ENCODE measurements around the gene WWOX.

Gene WWOX

DNA sequence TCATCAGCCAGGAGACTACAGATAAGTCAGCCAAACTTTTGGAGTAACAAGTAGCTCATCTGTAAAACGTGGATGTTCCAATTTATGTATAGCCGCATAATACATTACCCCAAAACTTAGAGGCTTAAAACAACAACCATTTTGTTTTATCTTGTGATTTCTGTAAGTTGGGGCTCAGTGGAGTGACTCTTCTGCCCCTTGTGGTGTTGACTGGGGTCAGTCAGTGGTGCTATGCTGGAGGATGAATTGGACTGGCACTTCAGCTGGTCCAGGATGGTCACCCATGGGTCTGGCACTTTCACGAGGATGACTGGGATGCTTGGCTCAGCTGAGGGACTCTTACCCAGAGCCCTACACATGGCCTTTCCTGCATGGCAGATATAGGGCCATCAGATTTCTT is 172.5 kb downstream of the WWOX start:
- Histone ChIP-seq H3K4me3 (ENCODE audit: low read length) (no peak overlapping the region), H3K9ac (ENCODE audit: low read length) (no peak overlapping the region), H3K4me1 (ENCODE audit: control insufficient read depth, insufficient read depth, low read length) (no peaks in the 10 kb centered on the region), H3K9me3 (ENCODE audit: control insufficient read depth, low read length) (no peaks in the 10 kb centered on the region), H3K27me3 (ENCODE audit: control insufficient read depth, insufficient read depth, low read length) (no peaks in the 10 kb centered on the region), H3K36me3 (ENCODE audit: control insufficient read depth, insufficient read depth, low read length) (no peaks in the 10 kb centered on the region)

DNA sequence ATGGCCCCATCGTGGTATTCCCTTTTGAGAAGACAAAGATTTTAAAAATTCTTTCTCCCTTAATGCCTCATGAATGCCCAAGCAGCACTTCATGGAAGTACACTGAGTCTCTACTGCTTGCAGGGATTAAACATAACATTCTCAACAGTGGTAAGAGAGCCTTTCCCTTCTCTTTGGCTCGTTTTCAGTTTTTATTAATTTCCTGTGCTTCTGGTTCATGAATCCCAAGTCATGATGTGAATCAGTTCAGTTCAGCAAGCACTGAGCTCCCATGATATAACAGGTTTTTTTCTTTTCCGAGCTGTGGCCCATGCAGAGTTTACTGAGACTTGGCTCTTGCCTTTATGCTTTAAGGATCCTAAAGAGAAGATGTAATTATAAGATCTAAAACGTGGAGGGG is 175.3 kb downstream of the WWOX start:
- Histone ChIP-seq H3K4me1 (ENCODE audit: control insufficient read depth, insufficient read depth, low read length) (no peaks in the 10 kb centered on the region), H3K36me3 (ENCODE audit: control insufficient read depth, insufficient read depth, low read length) (no peaks in the 10 kb centered on the region), H3K4me3 (ENCODE audit: low read length) (no peak overlapping the region), H3K9ac (ENCODE audit: low read length) (no peak overlapping the region), H3K27me3 (ENCODE audit: control insufficient read depth, insufficient read depth, low read length) (no peaks in the 10 kb centered on the region), H3K9me3 (ENCODE audit: control insufficient read depth, low read length) (no peaks in the 10 kb centered on the region)

DNA sequence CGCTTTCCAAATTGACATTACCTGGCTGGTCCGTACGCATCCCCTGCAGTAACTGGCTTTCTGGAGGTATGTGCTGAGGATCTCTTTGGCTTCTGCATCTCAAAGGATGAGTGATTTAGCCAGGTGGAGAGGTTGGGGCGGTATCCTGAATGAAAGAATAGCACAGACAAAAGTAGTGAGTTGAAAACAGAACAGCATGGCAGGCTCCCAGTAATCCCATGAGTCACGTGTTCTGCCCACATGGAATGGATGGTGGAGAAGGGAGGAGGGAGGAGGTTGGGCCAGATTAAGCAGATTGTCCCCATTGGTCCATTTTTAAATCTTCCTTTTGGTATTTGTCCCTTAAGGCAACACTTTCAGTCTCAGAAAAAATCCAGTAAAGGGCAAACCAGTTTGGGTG is 176.0 kb downstream of the WWOX start:
- Histone ChIP-seq H3K9me3 (ENCODE audit: control insufficient read depth, low read length) (no peaks in the 10 kb centered on the region), H3K9ac (ENCODE audit: low read length) (no peak overlapping the region), H3K27me3 (ENCODE audit: control insufficient read depth, insufficient read depth, low read length) (no peaks in the 10 kb centered on the region), H3K4me3 (ENCODE audit: low read length) (no peak overlapping the region), H3K36me3 (ENCODE audit: control insufficient read depth, insufficient read depth, low read length) (no peaks in the 10 kb centered on the region), H3K4me1 (ENCODE audit: control insufficient read depth, insufficient read depth, low read length) (no peaks in the 10 kb centered on the region)

DNA sequence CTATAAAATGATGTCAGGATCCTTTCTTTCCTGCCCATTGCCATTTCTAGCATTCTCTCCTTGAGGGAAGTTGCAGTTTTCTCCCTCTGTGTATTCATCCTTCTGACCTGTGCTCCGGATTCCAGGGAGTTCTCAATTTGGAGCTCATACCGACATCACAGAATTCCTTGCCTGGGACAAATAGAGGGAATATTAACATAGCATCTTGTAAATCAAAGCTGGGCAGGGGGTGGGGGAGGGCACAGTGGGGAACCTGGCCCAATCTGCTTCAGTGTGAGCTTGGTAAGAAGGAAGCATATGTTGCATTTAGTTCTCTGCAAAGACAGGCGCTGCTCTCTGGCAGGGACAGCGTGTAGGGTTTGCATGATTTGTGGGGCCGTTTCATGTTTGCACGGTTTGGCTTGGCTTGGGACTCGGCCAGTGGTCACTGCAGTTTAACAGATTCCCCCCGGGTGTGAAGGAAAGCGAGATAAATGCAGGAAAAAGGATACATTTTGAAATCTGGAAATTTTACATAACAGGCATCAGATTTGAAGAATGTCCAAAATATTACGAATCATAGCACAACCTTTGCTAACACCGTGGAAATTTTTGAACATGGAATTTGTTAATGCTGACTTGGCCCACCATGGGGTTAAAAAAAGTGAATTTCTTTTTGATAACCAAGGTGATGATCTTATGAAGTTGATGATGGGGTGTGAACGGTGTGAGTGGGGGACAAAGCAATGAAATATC is 178.0 kb downstream of the WWOX start:
- H3K4me1 ChIP-seq (ENCODE audit: control insufficient read depth, insufficient read depth, low read length), result no peaks in the 10 kb centered on the region
- H3K4me3 ChIP-seq (ENCODE audit: low read length), result no peak overlapping the region

GRCh38 chr16:78278056-78278450 is 178.6 kb downstream of the WWOX start:
- H3K27me3 ChIP-seq (ENCODE audit: control insufficient read depth, insufficient read depth, low read length), result no peaks in the 10 kb centered on the region
- H3K9me3 ChIP-seq (ENCODE audit: control insufficient read depth, low read length), result no peaks in the 10 kb centered on the region
- H3K4me1 ChIP-seq (ENCODE audit: control insufficient read depth, insufficient read depth, low read length), result no peaks in the 10 kb centered on the region
- no peak overlapping the region for H3K9ac ChIP-seq (ENCODE audit: low read length)
- no peak overlapping the region for H3K4me3 ChIP-seq (ENCODE audit: low read length)
- no peaks in the 10 kb centered on the region for H3K36me3 ChIP-seq (ENCODE audit: control insufficient read depth, insufficient read depth, low read length)

More for the DNA sequence above, 178.0 kb downstream of the WWOX start:
- Histone ChIP-seq H3K9me3 (ENCODE audit: control insufficient read depth, low read length) (no peaks in the 10 kb centered on the region), H3K9ac (ENCODE audit: low read length) (no peak overlapping the region), H3K36me3 (ENCODE audit: control insufficient read depth, insufficient read depth, low read length) (no peaks in the 10 kb centered on the region), H3K27me3 (ENCODE audit: control insufficient read depth, insufficient read depth, low read length) (no peaks in the 10 kb centered on the region)

GRCh38 chr16:78281115-78281514 is 181.7 kb downstream of the WWOX start:
- no peaks in the 10 kb centered on the region for H3K36me3 ChIP-seq (ENCODE audit: control insufficient read depth, insufficient read depth, low read length)
- H3K27me3 ChIP-seq (ENCODE audit: control insufficient read depth, insufficient read depth, low read length), result no peaks in the 10 kb centered on the region
- H3K9ac ChIP-seq (ENCODE audit: low read length), result no peak overlapping the region
- H3K4me1 ChIP-seq (ENCODE audit: control insufficient read depth, insufficient read depth, low read length), result no peaks in the 10 kb centered on the region
- no peak overlapping the region for H3K4me3 ChIP-seq (ENCODE audit: low read length)
- no peaks in the 10 kb centered on the region for H3K9me3 ChIP-seq (ENCODE audit: control insufficient read depth, low read length)

DNA sequence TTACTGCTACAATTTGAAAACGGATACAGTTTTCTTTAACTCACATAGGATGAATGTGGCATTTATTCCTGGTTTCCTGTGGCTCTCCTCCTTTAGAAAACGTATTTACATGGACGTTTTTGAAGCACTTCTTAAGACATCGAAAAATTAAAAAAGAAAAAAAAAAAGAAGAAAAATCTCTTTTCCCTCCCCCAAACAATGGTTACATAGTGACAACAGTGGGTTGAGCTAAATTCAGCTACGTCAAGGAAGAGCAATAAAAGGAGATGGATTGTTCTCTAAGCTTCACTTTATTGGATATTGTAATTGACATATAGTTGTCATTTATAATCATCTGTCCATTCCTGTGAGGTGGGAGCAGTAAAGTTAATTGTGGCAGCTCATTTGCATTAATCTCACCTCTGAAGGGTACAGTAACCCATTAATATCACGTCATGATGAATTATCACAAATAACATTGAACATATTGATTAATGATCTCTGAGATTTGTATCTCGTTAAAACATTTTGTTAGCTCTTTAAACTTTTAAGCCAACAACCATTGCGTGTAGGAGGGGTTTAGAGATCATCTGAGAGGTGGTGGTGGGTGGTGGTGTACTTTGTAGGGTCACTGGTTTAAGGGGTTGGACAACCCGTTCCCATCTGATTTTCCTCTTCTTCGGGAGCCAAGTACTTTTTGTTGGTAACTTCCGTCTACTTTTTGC is 184.2 kb downstream of the WWOX start:
- Histone ChIP-seq H3K27me3 (ENCODE audit: control insufficient read depth, insufficient read depth, low read length) (no peaks in the 10 kb centered on the region), H3K9ac (ENCODE audit: low read length) (no peak overlapping the region), H3K4me1 (ENCODE audit: control insufficient read depth, insufficient read depth, low read length) (no peaks in the 10 kb centered on the region), H3K9me3 (ENCODE audit: control insufficient read depth, low read length) (no peaks in the 10 kb centered on the region), H3K36me3 (ENCODE audit: control insufficient read depth, insufficient read depth, low read length) (no peaks in the 10 kb centered on the region), H3K4me3 (ENCODE audit: low read length) (no peak overlapping the region)

- no peaks in the 10 kb centered on the region for H3K4me1 ChIP-seq (ENCODE audit: control insufficient read depth, insufficient read depth, low read length)
- H3K4me3 ChIP-seq (ENCODE audit: low read length), result no peak overlapping the region
- H3K27me3 ChIP-seq (ENCODE audit: control insufficient read depth, insufficient read depth, low read length), result no peaks in the 10 kb centered on the region
- no peaks in the 10 kb centered on the region for H3K9me3 ChIP-seq (ENCODE audit: control insufficient read depth, low read length)
- H3K9ac ChIP-seq (ENCODE audit: low read length), result no peak overlapping the region
- no peaks in the 10 kb centered on the region for H3K36me3 ChIP-seq (ENCODE audit: control insufficient read depth, insufficient read depth, low read length)
These were observed 184.9 kb downstream of the WWOX start for GRCh38 chr16:78284326-78284725.

GRCh38 chr16:78284957-78285434 is 185.5 kb downstream of the WWOX start:
- Histone ChIP-seq H3K4me1 (ENCODE audit: control insufficient read depth, insufficient read depth, low read length) (no peaks in the 10 kb centered on the region), H3K9me3 (ENCODE audit: control insufficient read depth, low read length) (no peaks in the 10 kb centered on the region), H3K36me3 (ENCODE audit: control insufficient read depth, insufficient read depth, low read length) (no peaks in the 10 kb centered on the region), H3K27me3 (ENCODE audit: control insufficient read depth, insufficient read depth, low read length) (no peaks in the 10 kb centered on the region), H3K9ac (ENCODE audit: low read length) (no peak overlapping the region), H3K4me3 (ENCODE audit: low read length) (no peak overlapping the region)

DNA sequence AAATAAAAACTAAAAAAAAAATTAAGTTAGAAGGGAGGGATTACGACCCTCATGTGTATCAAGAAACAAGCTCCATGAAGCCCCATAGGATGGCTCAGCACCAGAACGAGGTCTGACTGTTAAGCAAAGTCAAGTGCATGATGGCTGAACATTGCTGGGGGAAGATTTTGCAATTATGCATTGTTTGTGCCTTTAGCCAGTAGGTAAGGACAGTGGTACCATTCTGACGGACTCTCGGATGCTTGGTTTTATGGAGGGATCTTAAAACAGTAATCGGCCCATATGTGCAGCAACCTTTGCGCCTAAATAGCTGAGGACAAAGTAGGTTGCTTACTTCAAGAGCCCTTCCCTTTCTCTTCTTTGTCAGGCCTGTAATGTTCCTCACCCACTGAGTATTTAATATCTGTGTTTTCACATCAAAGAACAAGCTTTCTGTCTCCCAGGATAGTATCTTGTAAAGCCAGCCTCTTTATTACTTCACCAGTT is 186.0 kb downstream of the WWOX start:
- no peaks in the 10 kb centered on the region for H3K9me3 ChIP-seq (ENCODE audit: control insufficient read depth, low read length)
- H3K4me3 ChIP-seq (ENCODE audit: low read length), result no peak overlapping the region
- H3K27me3 ChIP-seq (ENCODE audit: control insufficient read depth, insufficient read depth, low read length), result no peaks in the 10 kb centered on the region
- no peak overlapping the region for H3K9ac ChIP-seq (ENCODE audit: low read length)
- H3K36me3 ChIP-seq (ENCODE audit: control insufficient read depth, insufficient read depth, low read length), result no peaks in the 10 kb centered on the region
- no peaks in the 10 kb centered on the region for H3K4me1 ChIP-seq (ENCODE audit: control insufficient read depth, insufficient read depth, low read length)

DNA sequence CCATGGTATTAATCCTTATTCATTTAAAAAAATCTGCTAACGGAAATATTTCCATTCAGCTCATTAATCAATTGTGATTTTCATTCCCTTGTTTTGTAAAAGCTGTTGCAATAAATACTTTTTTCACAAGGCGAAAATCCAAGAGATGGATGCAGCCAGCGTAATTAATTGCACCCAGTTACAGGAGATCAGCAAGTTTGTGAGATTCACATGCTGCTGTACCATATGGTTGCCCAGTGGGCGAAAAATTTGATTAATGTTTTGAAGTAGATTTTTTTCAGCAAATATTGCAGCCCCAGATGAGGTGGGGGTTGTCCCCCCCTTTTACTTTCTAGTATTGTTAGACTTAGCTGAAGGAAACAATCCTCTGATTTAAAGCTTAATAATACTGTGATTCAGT is 186.6 kb downstream of the WWOX start:
- Histone ChIP-seq H3K27me3 (ENCODE audit: control insufficient read depth, insufficient read depth, low read length) (no peaks in the 10 kb centered on the region), H3K9me3 (ENCODE audit: control insufficient read depth, low read length) (no peaks in the 10 kb centered on the region), H3K4me3 (ENCODE audit: low read length) (no peak overlapping the region), H3K36me3 (ENCODE audit: control insufficient read depth, insufficient read depth, low read length) (no peaks in the 10 kb centered on the region), H3K4me1 (ENCODE audit: control insufficient read depth, insufficient read depth, low read length) (no peaks in the 10 kb centered on the region), H3K9ac (ENCODE audit: low read length) (no peak overlapping the region)

- Histone ChIP-seq H3K27me3 (ENCODE audit: control insufficient read depth, insufficient read depth, low read length) (no peaks in the 10 kb centered on the region), H3K36me3 (ENCODE audit: control insufficient read depth, insufficient read depth, low read length) (no peaks in the 10 kb centered on the region), H3K4me1 (ENCODE audit: control insufficient read depth, insufficient read depth, low read length) (peaks cover 8% of the 10 kb centered on the region), H3K4me3 (ENCODE audit: low read length) (no peak overlapping the region), H3K9me3 (ENCODE audit: control insufficient read depth, low read length) (no peaks in the 10 kb centered on the region), H3K9ac (ENCODE audit: low read length) (no peak overlapping the region)
These were observed 189.4 kb downstream of the WWOX start for GRCh38 chr16:78288888-78289287.

Data from mucosa of stomach (tissue), 1 donor.